B cell (primary cell): ENCODE measurements around the gene APOF. TPM values are rescaled to one million over a fixed set of nuclear protein-coding genes. Genes with fewer than 3 reads are reported as not detected.

Source experiments
- ATAC-seq: fragments of 200-7000 bp; cut with Tn5 transposase; one replicate; pipeline ENCODE4 v1.10.0; 2021; ENCODE audit warnings: low read depth, mild to moderate bottlenecking, moderate number of reproducible peaks, moderate library complexity
- CTCF ChIA-PET: fragments of 350-600 bp; sonication (Branson Sonifier 250); formaldehyde crosslinking; loops from one replicate; lab custom pipeline; 2021; ENCODE audit warnings: antibody characterized with exemption, inconsistent platforms; lab: Charles Lee
- POLR2A ChIA-PET: fragments of 350-600 bp; sonication (Branson Sonifier 250); formaldehyde crosslinking; loops from one replicate; lab custom pipeline; 2021; ENCODE audit warnings: antibody characterized with exemption; lab: Charles Lee
- DNase-seq: peaks from one replicate; pipeline ENCODE4 v3.0.0; 2013
- H2AFZ ChIP-seq: 2 replicates; pipeline ENCODE4 v1.6.1; 2012; ENCODE audit warnings: mild to moderate bottlenecking, low read depth, low read length; ENCODE audit not compliant: insufficient read depth, poor library complexity, severe bottlenecking
- H3K27ac ChIP-seq, 2 donors: 1 replicate in 1 of 2; 2 replicates in 1 of 2; pipeline ENCODE4 v1.5.1; 2012 to 2013; ENCODE audit warnings: low read length in 2 of 2, mild to moderate bottlenecking in 2 of 2, moderate library complexity in 1 of 2
- H3K27me3 ChIP-seq, 4 experiments: fragments of 200-600 bp in 1 of 4; sonication (generic) in 1 of 4; replicated peaks in 1 of 4; 1 replicate in 2 of 4; 2 replicates in 2 of 4; pipeline versions ENCODE4 v1.6.1 to v1.7.0; 2013 to 2016; ENCODE audit warnings: low read length in 3 of 4, mild to moderate bottlenecking in 2 of 4, mixed read lengths in 1 of 4, moderate library complexity in 1 of 4; ENCODE audit not compliant: insufficient read depth in 4 of 4, control insufficient read depth in 3 of 4; ENCODE audit errors: control extremely low read depth in 1 of 4
- H3K36me3 ChIP-seq, 2 experiments: replicated peaks in 1 of 2; 1 replicate in 1 of 2; 2 replicates in 1 of 2; pipeline versions ENCODE4 v1.6.1 to v1.7.1; 2013; ENCODE audit warnings: low read length in 1 of 2; ENCODE audit not compliant: insufficient read depth in 2 of 2, control insufficient read depth in 1 of 2; ENCODE audit errors: control extremely low read depth in 1 of 2, extremely low read depth in 1 of 2
- H3K4me1 ChIP-seq, 2 donors: fragments of 200-600 bp in 1 of 2; sonication (generic) in 1 of 2; 1 replicate in 1 of 2; 2 replicates in 1 of 2; pipeline versions ENCODE4 v1.5.1 to v1.6.1; 2013 to 2017; ENCODE audit warnings: low read length in 2 of 2; ENCODE audit not compliant: control insufficient read depth in 2 of 2, insufficient read depth in 2 of 2
- H3K4me2 ChIP-seq: replicated peaks from 2 replicates; pipeline ENCODE3; 2012; ENCODE audit warnings: mild to moderate bottlenecking, low read depth, low read length; ENCODE audit not compliant: poor library complexity, severe bottlenecking
- H3K4me3 ChIP-seq, 5 experiments: fragments of 200-600 bp in 1 of 5; sonication (generic) in 1 of 5; 1 replicate in 3 of 5; 2 replicates in 2 of 5; pipeline versions ENCODE4 v1.5.1 to v1.7.0; 2011 to 2016; ENCODE audit warnings: low read length in 4 of 5, mild to moderate bottlenecking in 4 of 5, low read depth in 2 of 5, control low read depth in 1 of 5, moderate library complexity in 1 of 5; ENCODE audit not compliant: insufficient read depth in 1 of 5; ENCODE audit errors: control extremely low read depth in 1 of 5, extremely low read depth in 1 of 5
- H3K79me2 ChIP-seq: fragments of 200-600 bp; sonication (generic); one replicate; pipeline ENCODE4 v1.6.0; 2016; ENCODE audit warnings: low read length; ENCODE audit not compliant: control insufficient read depth, insufficient read depth
- H3K9ac ChIP-seq: fragments of 200-600 bp; sonication (generic); 2 replicates; pipeline ENCODE4 v1.6.1; 2017; ENCODE audit warnings: mild to moderate bottlenecking, low read length, moderate library complexity
- H3K9me3 ChIP-seq, 3 donors: one replicate each; pipeline versions ENCODE4 v1.6.1 to v1.7.1; 2013; ENCODE audit warnings: low read length in 2 of 3; ENCODE audit not compliant: control insufficient read depth in 2 of 3, insufficient read depth in 1 of 3; ENCODE audit errors: control extremely low read depth in 1 of 3
- H4K20me1 ChIP-seq: 2 replicates; pipeline ENCODE4 v1.6.0; 2012; ENCODE audit warnings: mild to moderate bottlenecking, low read length; ENCODE audit not compliant: insufficient read depth, control insufficient read depth, poor library complexity, severe bottlenecking
- H3K27ac Mint-ChIP-seq: one replicate; pipeline ENCODE4 v1.8.0; 2021; ENCODE audit warnings: mixed read lengths
- H3K27me3 Mint-ChIP-seq: one replicate; pipeline ENCODE4 v1.8.0; 2021; ENCODE audit warnings: mixed read lengths
- H3K4me1 Mint-ChIP-seq: one replicate; pipeline ENCODE4 v1.8.0; 2021; ENCODE audit warnings: mixed read lengths
- H3K4me3 Mint-ChIP-seq: one replicate; pipeline ENCODE4 v1.8.0; 2021; ENCODE audit warnings: mixed read lengths
- H3K9me3 Mint-ChIP-seq: one replicate; pipeline ENCODE4 v1.8.0; 2022; ENCODE audit warnings: mixed read lengths; ENCODE audit not compliant: insufficient read depth
- EZH2 ChIP-seq: IDR thresholded peaks from 2 replicates; pipeline ENCODE4 v1.6.1; 2012; ENCODE audit warnings: borderline replicate concordance, low read depth, mild to moderate bottlenecking, moderate library complexity, low read length; ENCODE audit not compliant: insufficient read depth, poor library complexity, severe bottlenecking
- WGBS: methylation state at CpG from one replicate; pipeline ENCODE4 v1.1.5; 2013; ENCODE audit warnings: missing lambda C conversion rate; ENCODE audit not compliant: insufficient coverage; 5-methylcytosine and 5-hydroxymethylcytosine counted together
- intact Hi-C: fragments of 100-400 bp; cut with micrococcal nuclease; formaldehyde crosslinking; loops from one replicate; pipeline ENCODE4 v1.10.0; 2022
- polyA plus RNA-seq: library from polyadenylated mRNA; depleted of rRNA; stranded (reverse); fragments of >200 nt; gene quantifications from 2 replicates; pipeline ENCODE4 v1.2.3, GENCODE V29; 2012
- total RNA-seq, 2 donors: library from RNA; stranded (reverse); fragments of 120-200 nt in 1 of 2; gene quantifications; 1 replicate in 1 of 2; 2 replicates in 1 of 2; pipeline versions ENCODE4 v1.2.3 to v1.2.4, GENCODE V29; 2013 to 2022
- TF ChIP-seq, protein P1 (sequence below): fragments of 200-600 bp; IDR thresholded peaks from one replicate; pipeline ENCODE4 v1.8.0; 2022; ENCODE audit warnings: antibody characterized with exemption, mild to moderate bottlenecking

The APOF gene
- total and polyA plus RNA-seq, 2 donors (not counting 1 experiment from before 2014, with no cell fraction given), result not detected

GRCh38 chr12:56338308-56339157 is 24.1 kb downstream of the APOF start, which contains the start of gene IL23A:
IL23A (plus strand) TSS chr12:56338884; CDS start chr12:56339045, 161 bp downstream.
- Histone ChIP-seq H3K79me2 (peaks cover 11% of the 10 kb centered on the region), H3K27me3 (no peaks in the 10 kb centered on the region), H3K9ac (peak within 1 kb of the TSS; percentile 68), H3K4me1 (peaks cover 35 to 44% of the 10 kb centered on the region in 2 donors), H4K20me1 (no peaks in the 10 kb centered on the region), H3K36me3 (peaks cover 0 to 22% of the 10 kb centered on the region in 2 experiments), H3K4me3 (peak within 1 kb of the TSS; percentile 26 to 59 (median 48)), H3K4me2 (peak within 1 kb of the TSS; percentile 81), H2AFZ (peak within 1 kb of the TSS; percentile 52), H3K9me3 (no peaks in the 10 kb centered on the region), H3K27ac (peak within 1 kb of the TSS; percentile 86 to 88)
- ChIA-PET POLR2A (interaction anchor here (0.6 to 2.5 kb wide), 13 partner anchors 16 to 309 kb away, joined by 3 to 22 read pairs (median 5); partner anchors contain the start of genes CNPY2, CS, MYL6B and RNF41), CTCF (interaction anchor here (0.5 to 7.6 kb wide), 9 partner anchors 19 to 126 kb away, joined by 3 to 45 read pairs (median 6); partner anchors contain the start of genes CNPY2, STAT2 and TIMELESS)
- DNase-seq, result peak; percentile 87
- H3K4me3 Mint-ChIP-seq, result peak within 1 kb of the TSS; percentile 95
- peak within 1 kb of the TSS; percentile 99 for H3K27ac Mint-ChIP-seq
- H3K9me3 Mint-ChIP-seq, result no peaks in the 10 kb centered on the region
- H3K4me1 Mint-ChIP-seq, result peaks cover 48% of the 10 kb centered on the region
- 28% methylated on average over 5 of the region's 9 CpGs for WGBS
- ATAC-seq, result peak; percentile 55
- no peaks in the 10 kb centered on the region for H3K27me3 Mint-ChIP-seq
- intact Hi-C loops, result loop anchor here (1.0 to 2.0 kb wide), 3 partner anchors 22 to 126 kb away; partner anchors contain the start of gene STAT2
- TF ChIP-seq, protein P1, sequence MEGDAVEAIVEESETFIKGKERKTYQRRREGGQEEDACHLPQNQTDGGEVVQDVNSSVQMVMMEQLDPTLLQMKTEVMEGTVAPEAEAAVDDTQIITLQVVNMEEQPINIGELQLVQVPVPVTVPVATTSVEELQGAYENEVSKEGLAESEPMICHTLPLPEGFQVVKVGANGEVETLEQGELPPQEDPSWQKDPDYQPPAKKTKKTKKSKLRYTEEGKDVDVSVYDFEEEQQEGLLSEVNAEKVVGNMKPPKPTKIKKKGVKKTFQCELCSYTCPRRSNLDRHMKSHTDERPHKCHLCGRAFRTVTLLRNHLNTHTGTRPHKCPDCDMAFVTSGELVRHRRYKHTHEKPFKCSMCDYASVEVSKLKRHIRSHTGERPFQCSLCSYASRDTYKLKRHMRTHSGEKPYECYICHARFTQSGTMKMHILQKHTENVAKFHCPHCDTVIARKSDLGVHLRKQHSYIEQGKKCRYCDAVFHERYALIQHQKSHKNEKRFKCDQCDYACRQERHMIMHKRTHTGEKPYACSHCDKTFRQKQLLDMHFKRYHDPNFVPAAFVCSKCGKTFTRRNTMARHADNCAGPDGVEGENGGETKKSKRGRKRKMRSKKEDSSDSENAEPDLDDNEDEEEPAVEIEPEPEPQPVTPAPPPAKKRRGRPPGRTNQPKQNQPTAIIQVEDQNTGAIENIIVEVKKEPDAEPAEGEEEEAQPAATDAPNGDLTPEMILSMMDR, result no peak
- no peak for TF ChIP-seq EZH2
